Putamen (tissue), 1 donor: ENCODE measurements around the gene SCGB1C2.

Experiments
- DNase-seq: peaks from one replicate; pipeline ENCODE4 v3.0.0-alpha.2; 2016; ENCODE audit warnings: low spot score

SCGB1C2 gene

GRCh38 chr17:172401-172800 is 35.0 kb downstream of the SCGB1C2 start:
- DNase-seq, result no peak

GRCh38 chr17:173166-173911 is 36.0 kb downstream of the SCGB1C2 start:
- no peak for DNase-seq

GRCh38 chr17:177155-177554 is 39.8 kb downstream of the SCGB1C2 start:
- DNase-seq, result no peak

GRCh38 chr17:177762-178161 is 40.4 kb downstream of the SCGB1C2 start:
- DNase-seq, result no peak

GRCh38 chr17:178292-179065 is 41.1 kb downstream of the SCGB1C2 start:
- no peak for DNase-seq

- no peak for DNase-seq
These were observed 41.7 kb downstream of the SCGB1C2 start for GRCh38 chr17:179066-179432.

- no peak for DNase-seq
These were observed 42.5 kb downstream of the SCGB1C2 start for GRCh38 chr17:179781-180380.

GRCh38 chr17:180381-181244 is 43.2 kb downstream of the SCGB1C2 start:
- DNase-seq, result no peak

GRCh38 chr17:181245-182049 is 44.1 kb downstream of the SCGB1C2 start, which contains the start of gene DOC2B:
Gene DOC2B (minus strand): TSS chr17:181650. CDS start chr17:181479, 171 bp downstream.
- no peak for DNase-seq

- no peak for DNase-seq
These were observed 44.8 kb downstream of the SCGB1C2 start for GRCh38 chr17:182050-182751.

GRCh38 chr17:183021-183420 is 45.7 kb downstream of the SCGB1C2 start:
- no peak for DNase-seq

GRCh38 chr17:185445-186138 is 48.2 kb downstream of the SCGB1C2 start:
- DNase-seq, result no peak

- no peak for DNase-seq
These were observed 49.8 kb downstream of the SCGB1C2 start for GRCh38 chr17:187130-187529.
